Endothelial cell of umbilical vein (primary cell): ENCODE data around the gene SNX9.

ENCODE experiments used
- MAX ChIP-seq: IDR thresholded peaks from 2 replicates; pipeline ENCODE4 v1.6.1; 2011; ENCODE audit not compliant: insufficient read depth, insufficient read length
- TF ChIP-seq, protein P1 (sequence below), 2 donors: IDR thresholded peaks; 1 replicate in 1 of 2; 2 replicates in 1 of 2; pipeline ENCODE4 v1.5.1; 2011; ENCODE audit warnings: low read length in 2 of 2, mild to moderate bottlenecking in 2 of 2, moderate library complexity in 2 of 2, control low read depth in 1 of 2, inconsistent platforms in 1 of 2, low read depth in 1 of 2; ENCODE audit not compliant: insufficient read depth in 1 of 2; ENCODE audit errors: extremely low read depth in 1 of 2

DNA sequence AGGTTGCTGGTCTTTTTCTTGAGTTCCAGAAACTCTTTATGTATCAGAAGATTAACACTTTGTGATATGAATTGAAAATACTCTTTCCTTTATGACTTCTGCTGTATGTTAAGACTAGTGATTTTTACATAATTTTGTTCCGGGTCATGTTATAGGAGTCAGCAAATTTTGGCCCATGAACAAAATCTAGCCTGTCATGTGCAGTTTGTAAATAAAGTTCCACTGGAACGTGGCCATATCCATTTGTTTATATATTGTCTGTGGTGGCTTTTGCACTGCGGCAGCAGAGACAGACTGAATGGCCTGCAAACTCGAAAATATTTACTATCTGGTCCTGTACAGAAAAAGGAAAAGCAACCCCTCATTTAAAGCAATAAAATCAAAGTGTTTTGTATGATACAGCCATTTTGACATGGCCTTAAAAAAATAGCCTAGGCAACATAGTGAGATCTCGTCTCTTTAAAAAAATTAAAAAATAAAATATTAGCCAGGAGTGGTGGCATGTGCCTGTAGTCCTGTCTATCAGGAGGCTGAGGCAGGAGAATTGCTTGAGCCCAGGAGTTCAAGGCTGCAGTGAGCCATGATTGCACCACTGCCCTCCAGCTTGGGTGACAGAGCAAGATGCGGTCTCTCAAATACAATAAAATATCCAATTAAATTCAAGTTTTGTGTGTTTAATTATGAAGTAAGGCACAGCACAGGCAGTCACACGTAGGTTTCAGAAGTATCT, 36.9 kb downstream of the SNX9 start:
- TF ChIP-seq MAX, result no peak
- TF ChIP-seq, protein P1, sequence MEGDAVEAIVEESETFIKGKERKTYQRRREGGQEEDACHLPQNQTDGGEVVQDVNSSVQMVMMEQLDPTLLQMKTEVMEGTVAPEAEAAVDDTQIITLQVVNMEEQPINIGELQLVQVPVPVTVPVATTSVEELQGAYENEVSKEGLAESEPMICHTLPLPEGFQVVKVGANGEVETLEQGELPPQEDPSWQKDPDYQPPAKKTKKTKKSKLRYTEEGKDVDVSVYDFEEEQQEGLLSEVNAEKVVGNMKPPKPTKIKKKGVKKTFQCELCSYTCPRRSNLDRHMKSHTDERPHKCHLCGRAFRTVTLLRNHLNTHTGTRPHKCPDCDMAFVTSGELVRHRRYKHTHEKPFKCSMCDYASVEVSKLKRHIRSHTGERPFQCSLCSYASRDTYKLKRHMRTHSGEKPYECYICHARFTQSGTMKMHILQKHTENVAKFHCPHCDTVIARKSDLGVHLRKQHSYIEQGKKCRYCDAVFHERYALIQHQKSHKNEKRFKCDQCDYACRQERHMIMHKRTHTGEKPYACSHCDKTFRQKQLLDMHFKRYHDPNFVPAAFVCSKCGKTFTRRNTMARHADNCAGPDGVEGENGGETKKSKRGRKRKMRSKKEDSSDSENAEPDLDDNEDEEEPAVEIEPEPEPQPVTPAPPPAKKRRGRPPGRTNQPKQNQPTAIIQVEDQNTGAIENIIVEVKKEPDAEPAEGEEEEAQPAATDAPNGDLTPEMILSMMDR (IDR thresholded peaks at IDR 0.05; ENCODE audit: extremely low read depth in 1 of 2, insufficient read depth in 1 of 2, low read depth in 1 of 2, low read length in 2 of 2), result no peak
